H1 (cell line): ENCODE results near the gene INTS2. TPM values are rescaled to one million over a fixed set of nuclear protein-coding genes. Genes with fewer than 3 reads are reported as not detected.

Experiments
- CTCF ChIA-PET: fragments of 300-600 bp; sonication (Branson Sonifier 250); formaldehyde crosslinking; loops from one replicate; lab custom pipeline; 2021; ENCODE audit not compliant: partially characterized antibody; lab: Charles Lee
- POLR2A ChIA-PET: fragments of 300-600 bp; sonication (Branson Sonifier 250); formaldehyde crosslinking; loops from one replicate; lab custom pipeline; 2021; ENCODE audit warnings: inconsistent platforms; ENCODE audit not compliant: partially characterized antibody; lab: Charles Lee
- DNase-seq, 2 experiments: peaks; one replicate each; pipeline versions ENCODE4 v3.0.0 to v3.0.0-alpha.2; 2010 to 2022; ENCODE audit warnings: low spot score in 2 of 2, low read depth in 1 of 2, mixed read lengths in 1 of 2
- FAIRE-seq: peaks from 2 replicates; lab custom pipeline; 2011; peaks lifted over from hg19 to GRCh38; lab: Jason Lieb, UNC
- H2AFZ ChIP-seq: 2 replicates; pipeline ENCODE4 v1.8.1; 2012; ENCODE audit warnings: low read length, inconsistent platforms
- H2AK5ac ChIP-seq: 2 replicates; pipeline ENCODE4 v1.6.1; 2013; ENCODE audit warnings: low read depth, low read length
- H2BK120ac ChIP-seq: replicated peaks from 2 replicates; pipeline ENCODE3; 2013; ENCODE audit warnings: low read depth, low read length, inconsistent platforms
- H2BK12ac ChIP-seq: 2 replicates; pipeline ENCODE4 v1.6.1; 2013; ENCODE audit warnings: low read depth, low read length
- H2BK15ac ChIP-seq: 2 replicates; pipeline ENCODE4 v1.6.1; 2013; ENCODE audit warnings: low read length
- H2BK20ac ChIP-seq: 2 replicates; pipeline ENCODE4 v1.6.1; 2013; ENCODE audit warnings: low read length
- H2BK5ac ChIP-seq: 2 replicates; pipeline ENCODE4 v1.6.1; 2013; ENCODE audit warnings: low read depth, low read length
- H3K14ac ChIP-seq: 2 replicates; pipeline ENCODE4 v1.6.1; 2013; ENCODE audit warnings: inconsistent platforms; ENCODE audit not compliant: insufficient read length
- H3K18ac ChIP-seq: 2 replicates; pipeline ENCODE4 v1.6.1; 2013; ENCODE audit warnings: low read length; ENCODE audit errors: extremely low read depth
- H3K23ac ChIP-seq: 2 replicates; pipeline ENCODE4 v1.6.1; 2013; ENCODE audit warnings: inconsistent platforms; ENCODE audit not compliant: insufficient read length
- H3K23me2 ChIP-seq: 2 replicates; pipeline ENCODE4 v1.6.1; 2013; ENCODE audit warnings: low read depth, low read length
- H3K27ac ChIP-seq: 2 replicates; pipeline ENCODE4 v1.6.1; 2011; ENCODE audit warnings: low read depth, low read length, inconsistent platforms
- H3K27me3 ChIP-seq, 4 experiments: replicated peaks in 1 of 4; 1 replicate in 1 of 4; 2 replicates in 3 of 4; pipeline versions ENCODE4 v1.6.1 to v1.8.1; 2011 to 2013; ENCODE audit warnings: low read length in 3 of 4, mild to moderate bottlenecking in 3 of 4, inconsistent platforms in 2 of 4, mixed read lengths in 2 of 4, moderate library complexity in 1 of 4; ENCODE audit not compliant: control insufficient read depth in 3 of 4, insufficient read depth in 3 of 4; ENCODE audit errors: extremely low read depth in 1 of 4
- H3K36me3 ChIP-seq, 4 experiments: 2 replicates each; pipeline versions ENCODE4 v1.6.1 to v1.8.1; 2011 to 2013; ENCODE audit warnings: mild to moderate bottlenecking in 4 of 4, low read length in 3 of 4, moderate library complexity in 2 of 4, control low read depth in 1 of 4, inconsistent platforms in 1 of 4; ENCODE audit not compliant: insufficient read depth in 4 of 4, control insufficient read depth in 2 of 4
- H3K4ac ChIP-seq: replicated peaks from 2 replicates; pipeline ENCODE3; 2013; ENCODE audit warnings: low read length, low read depth, mixed read lengths, inconsistent platforms; ENCODE audit not compliant: insufficient read length
- H3K4me1 ChIP-seq, 4 experiments: replicated peaks in 1 of 4; 1 replicate in 1 of 4; 2 replicates in 3 of 4; pipeline versions ENCODE4 v1.6.1 to v1.8.1; 2011 to 2013; ENCODE audit warnings: low read length in 3 of 4, inconsistent platforms in 2 of 4, mixed read lengths in 1 of 4; ENCODE audit not compliant: insufficient read depth in 4 of 4, control insufficient read depth in 3 of 4
- H3K4me2 ChIP-seq, 2 experiments: 2 replicates each; pipeline versions ENCODE4 v1.6.1 to v1.8.1; 2011 to 2013; ENCODE audit warnings: low read depth in 2 of 2, low read length in 2 of 2, control low read depth in 1 of 2, inconsistent platforms in 1 of 2, mild to moderate bottlenecking in 1 of 2; ENCODE audit not compliant: insufficient read depth in 1 of 2
- H3K4me3 ChIP-seq, 4 experiments: fragments of 200-600, 300-600 bp in 1 of 4; sonication (generic), shearing (Covaris generic), sonication (Bioruptor Twin) in 1 of 4; 2 replicates each; pipeline versions ENCODE4 v1.5.1 to v1.8.1; 2011 to 2016; ENCODE audit warnings: low read length in 4 of 4, low read depth in 3 of 4, control low read depth in 2 of 4, inconsistent platforms in 2 of 4, mild to moderate bottlenecking in 2 of 4, mixed read lengths in 1 of 4, moderate library complexity in 1 of 4; ENCODE audit not compliant: insufficient read depth in 2 of 4; ENCODE audit errors: extremely low read depth in 1 of 4
- H3K56ac ChIP-seq: replicated peaks from 2 replicates; pipeline ENCODE3; 2013; ENCODE audit warnings: low read depth, mild to moderate bottlenecking, mixed read lengths, low read length, inconsistent platforms; ENCODE audit not compliant: insufficient read length
- H3K79me1 ChIP-seq: 2 replicates; pipeline ENCODE4 v1.6.1; 2013; ENCODE audit warnings: low read depth, low read length, control low read depth
- H3K79me2 ChIP-seq, 2 experiments: 2 replicates each; pipeline versions ENCODE4 v1.6.1 to v1.8.1; 2012 to 2013; ENCODE audit warnings: low read length in 2 of 2, mild to moderate bottlenecking in 2 of 2, inconsistent platforms in 1 of 2; ENCODE audit not compliant: insufficient read depth in 2 of 2, control insufficient read depth in 1 of 2
- H3K9ac ChIP-seq, 4 experiments: replicated peaks in 1 of 4; 1 replicate in 1 of 4; 2 replicates in 3 of 4; pipeline versions ENCODE4 v1.6.1 to v1.8.1; 2011 to 2013; ENCODE audit warnings: low read depth in 3 of 4, low read length in 3 of 4, control low read depth in 2 of 4, mild to moderate bottlenecking in 2 of 4, moderate library complexity in 2 of 4, inconsistent platforms in 1 of 4; ENCODE audit errors: extremely low read depth in 1 of 4
- H3K9me3 ChIP-seq, 2 experiments: 2 replicates each; pipeline versions ENCODE4 v1.6.1 to v1.8.1; 2012 to 2013; ENCODE audit warnings: mild to moderate bottlenecking in 2 of 2, moderate library complexity in 2 of 2, control low read depth in 1 of 2, inconsistent platforms in 1 of 2, low read depth in 1 of 2, low read length in 1 of 2, mixed read lengths in 1 of 2; ENCODE audit not compliant: insufficient read depth in 2 of 2
- H4K20me1 ChIP-seq, 2 experiments: replicated peaks in 1 of 2; 2 replicates each; pipeline versions ENCODE3 to v1.8.1; 2011 to 2013; ENCODE audit warnings: inconsistent platforms in 2 of 2, low read length in 2 of 2, mild to moderate bottlenecking in 1 of 2; ENCODE audit not compliant: insufficient read depth in 2 of 2, control insufficient read depth in 1 of 2
- H4K5ac ChIP-seq: 2 replicates; pipeline ENCODE4 v1.6.1; 2013; ENCODE audit warnings: low read length, low read depth, mixed read lengths, inconsistent platforms; ENCODE audit not compliant: insufficient read length
- H4K8ac ChIP-seq: 2 replicates; pipeline ENCODE4 v1.8.0; 2013; ENCODE audit warnings: mild to moderate bottlenecking, moderate library complexity, low read length, inconsistent platforms; ENCODE audit not compliant: insufficient read depth; ENCODE audit errors: extremely low read depth
- H4K91ac ChIP-seq: replicated peaks from 2 replicates; pipeline ENCODE3; 2013; ENCODE audit warnings: low read length, mixed read lengths, inconsistent platforms; ENCODE audit not compliant: insufficient read length
- CBX8 ChIP-seq: fragments of 300-800, 300-1000 bp; sonication (generic); IDR thresholded peaks from 2 replicates; pipeline ENCODE4 v1.7.1; 2016; ENCODE audit warnings: low read depth, low read length, borderline replicate concordance
- CEBPB ChIP-seq: IDR thresholded peaks from 2 replicates; pipeline ENCODE4 v1.6.1; 2012; ENCODE audit warnings: low read depth, low read length
- EP300 ChIP-seq, 2 experiments: IDR thresholded peaks; 1 replicate in 1 of 2; 2 replicates in 1 of 2; pipeline ENCODE4 v1.6.1; 2011 to 2012; ENCODE audit warnings: low read depth in 2 of 2, low read length in 2 of 2, mild to moderate bottlenecking in 2 of 2, borderline replicate concordance in 1 of 2, inconsistent platforms in 1 of 2, moderate library complexity in 1 of 2
- EZH2 ChIP-seq: fragments of 200-600 bp; sonication (generic); IDR thresholded peaks from 2 replicates; pipeline ENCODE4 v1.7.1; 2012; ENCODE audit warnings: low read depth, mild to moderate bottlenecking, moderate library complexity, low read length, inconsistent platforms; ENCODE audit not compliant: severe bottlenecking
- JUN ChIP-seq: IDR thresholded peaks from 2 replicates; pipeline ENCODE4 v1.6.1; 2011; ENCODE audit warnings: low read depth, mild to moderate bottlenecking, improper control_type of control experiment, low read length
- NRF1 ChIP-seq: IDR thresholded peaks from 2 replicates; pipeline ENCODE4 v1.6.1; 2011; ENCODE audit warnings: mild to moderate bottlenecking, low read depth, low read length, improper control_type of control experiment
- RNF2 ChIP-seq: fragments of 200-900, 300-1000 bp; sonication (generic); IDR thresholded peaks from 2 replicates; pipeline ENCODE4 v1.7.1; 2016; ENCODE audit warnings: borderline replicate concordance, low read depth, mild to moderate bottlenecking, antibody characterized with exemption, low read length; ENCODE audit not compliant: poor library complexity, severe bottlenecking; ENCODE audit errors: missing control alignments
- SAP30 ChIP-seq: fragments of 300-600 bp; sonication (generic); IDR thresholded peaks from 2 replicates; pipeline ENCODE4 v1.7.1; 2012; ENCODE audit warnings: low read length, moderate library complexity, mild to moderate bottlenecking, inconsistent platforms; ENCODE audit not compliant: insufficient read depth, insufficient replicate concordance
- TAF1 ChIP-seq: IDR thresholded peaks from 2 replicates; pipeline ENCODE4 v1.6.1; 2011; ENCODE audit warnings: mild to moderate bottlenecking, low read depth, low read length
- WGBS, 2 experiments: shearing (Covaris generic) in 1 of 2; methylation state at CpG; one replicate each; pipeline versions ENCODE4 v1.1.6 to v1.1.7; 2013 to 2015; ENCODE audit warnings: low lambda C conversion rate in 2 of 2, mixed read lengths in 2 of 2, inconsistent platforms in 1 of 2, low coverage in 1 of 2, missing lambda C conversion rate in 1 of 2; ENCODE audit not compliant: insufficient replicate concordance in 2 of 2, insufficient coverage in 1 of 2, insufficient read length in 1 of 2; ENCODE audit errors: extremely low coverage in 1 of 2, missing lambda C conversion rate in 1 of 2; 5-methylcytosine and 5-hydroxymethylcytosine counted together
- polyA plus RNA-seq, 7 experiments: library from polyadenylated mRNA; depleted of rRNA in 3 of 7; stranded (reverse) in 5 of 7; unstranded in 2 of 7; fragments of >200 nt in 5 of 7; fragments of 200-250 nt in 2 of 7; gene quantifications; 1 replicate in 5 of 7; 2 replicates in 1 of 7; 4 replicates in 1 of 7; pipeline versions ENCODE4 v1.2.1 to v1.2.3, GENCODE V29; 2011 to 2013; ENCODE audit warnings: missing spikeins in 2 of 7, mixed read lengths in 2 of 7
- total RNA-seq: library from RNA; stranded (reverse); fragmentation: NEBNext Ultra II Directional; extraction: Animal tissue kit (Norgen Biotek cat#: 25700); gene quantifications from 2 replicates; pipeline ENCODE4 v1.2.1, GENCODE V29; 2021
- TF ChIP-seq, protein P1 (sequence below): IDR thresholded peaks from 2 replicates; pipeline ENCODE4 v1.6.1; 2012; ENCODE audit warnings: inconsistent platforms
- TF ChIP-seq, protein P2 (sequence below): IDR thresholded peaks from 2 replicates; pipeline ENCODE4 v1.6.1; 2012; ENCODE audit warnings: low read length, inconsistent platforms

INTS2 gene
- total and polyA plus RNA-seq, 2 of the 8 experiments (the other 6 are each of a cell fraction or from before 2014, with no cell fraction given): 9.4 to 21.8 TPM

DNA sequence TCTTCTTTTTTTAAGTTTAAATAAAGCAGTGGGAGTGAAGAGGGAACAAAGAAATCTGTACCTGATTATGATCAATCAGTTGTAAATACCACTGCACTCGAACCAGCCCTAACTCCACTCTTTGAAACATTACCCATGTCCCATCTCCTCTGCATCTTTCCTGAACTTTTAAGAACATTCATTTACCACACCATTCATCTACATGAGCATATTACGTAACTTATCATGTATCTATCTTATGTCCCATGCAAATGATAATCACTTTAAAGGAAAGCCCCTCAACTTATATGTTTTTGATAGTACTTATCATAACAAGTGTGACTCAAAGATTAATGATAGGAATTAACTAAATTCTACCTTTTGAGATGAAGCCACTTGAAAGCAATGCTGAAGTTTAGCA, 53.7 kb downstream of the INTS2 start:
- no peak overlapping the region for H3K9ac ChIP-seq
- no peak overlapping the region for H2AK5ac ChIP-seq
- no peak overlapping the region for H3K4me3 ChIP-seq
- no peak overlapping the region for H3K18ac ChIP-seq
- H2BK12ac ChIP-seq: no peak overlapping the region
- no peak overlapping the region for H3K14ac ChIP-seq
- no peak overlapping the region for H2BK15ac ChIP-seq
- ChIA-PET POLR2A (no interaction called here), CTCF (interaction anchor here (0.6 kb wide), 1 partner anchor 335 kb away, joined by 3 read pairs; no protein-coding TSS in a partner anchor)
- H2BK120ac ChIP-seq: no peak overlapping the region
- H4K91ac ChIP-seq: no peak overlapping the region
- no peaks in the 10 kb centered on the region for H3K23me2 ChIP-seq
- no peak overlapping the region for H3K4me2 ChIP-seq
- H3K27ac ChIP-seq: no peak overlapping the region
- H4K5ac ChIP-seq: no peak overlapping the region
- H3K9me3 ChIP-seq: no peaks in the 10 kb centered on the region
- H3K36me3 ChIP-seq: peaks cover 0 to 22% (median 9%) of the 10 kb centered on the region in 4 experiments; a peak in 6 of 8 replicates
- H3K27me3 ChIP-seq: no peaks in the 10 kb centered on the region
- H4K8ac ChIP-seq: no peak overlapping the region
- H2BK20ac ChIP-seq: no peak overlapping the region
- no peaks in the 10 kb centered on the region for H3K4me1 ChIP-seq
- no peaks in the 10 kb centered on the region for H3K79me1 ChIP-seq
- DNase-seq (no peak), FAIRE-seq (no peak)
- 97% methylated on average over 2 of the region's 2 CpGs; no CpG with 5 or more reads in 1 of the 2 experiments for WGBS, 2 experiments
- H3K23ac ChIP-seq: no peak overlapping the region
- no peak overlapping the region for H2BK5ac ChIP-seq
- H2AFZ ChIP-seq: no peak overlapping the region
- H3K56ac ChIP-seq: peak overlapping the region; percentile 36
- no peaks in the 10 kb centered on the region for H3K79me2 ChIP-seq
- no peak overlapping the region for H3K4ac ChIP-seq
- no peaks in the 10 kb centered on the region for H4K20me1 ChIP-seq
- no peak for TF ChIP-seq SAP30
- no peak for TF ChIP-seq EP300 (IDR thresholded peaks at IDR 0.05; ENCODE audit: borderline replicate concordance in 1 of 2, low read depth in 2 of 2, low read length in 2 of 2)
- TF ChIP-seq NRF1: no peak
- TF ChIP-seq CEBPB: no peak
- no peak for TF ChIP-seq EZH2
- no peak for TF ChIP-seq JUN
- TF ChIP-seq, protein P1, sequence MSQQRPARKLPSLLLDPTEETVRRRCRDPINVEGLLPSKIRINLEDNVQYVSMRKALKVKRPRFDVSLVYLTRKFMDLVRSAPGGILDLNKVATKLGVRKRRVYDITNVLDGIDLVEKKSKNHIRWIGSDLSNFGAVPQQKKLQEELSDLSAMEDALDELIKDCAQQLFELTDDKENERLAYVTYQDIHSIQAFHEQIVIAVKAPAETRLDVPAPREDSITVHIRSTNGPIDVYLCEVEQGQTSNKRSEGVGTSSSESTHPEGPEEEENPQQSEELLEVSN: no peak
- no peak for TF ChIP-seq CBX8
- TF ChIP-seq, protein P2, sequence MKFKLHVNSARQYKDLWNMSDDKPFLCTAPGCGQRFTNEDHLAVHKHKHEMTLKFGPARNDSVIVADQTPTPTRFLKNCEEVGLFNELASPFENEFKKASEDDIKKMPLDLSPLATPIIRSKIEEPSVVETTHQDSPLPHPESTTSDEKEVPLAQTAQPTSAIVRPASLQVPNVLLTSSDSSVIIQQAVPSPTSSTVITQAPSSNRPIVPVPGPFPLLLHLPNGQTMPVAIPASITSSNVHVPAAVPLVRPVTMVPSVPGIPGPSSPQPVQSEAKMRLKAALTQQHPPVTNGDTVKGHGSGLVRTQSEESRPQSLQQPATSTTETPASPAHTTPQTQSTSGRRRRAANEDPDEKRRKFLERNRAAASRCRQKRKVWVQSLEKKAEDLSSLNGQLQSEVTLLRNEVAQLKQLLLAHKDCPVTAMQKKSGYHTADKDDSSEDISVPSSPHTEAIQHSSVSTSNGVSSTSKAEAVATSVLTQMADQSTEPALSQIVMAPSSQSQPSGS: no peak
- TF ChIP-seq TAF1: no peak
- TF ChIP-seq RNF2: no peak
